ENCODE results near the gene TCF21. TPM values are rescaled to one million over a fixed set of nuclear protein-coding genes. Genes with fewer than 3 reads are reported as not detected.

Gene TCF21
- total RNA-seq, 1 donor from 2014 or later = not detected

DNA sequence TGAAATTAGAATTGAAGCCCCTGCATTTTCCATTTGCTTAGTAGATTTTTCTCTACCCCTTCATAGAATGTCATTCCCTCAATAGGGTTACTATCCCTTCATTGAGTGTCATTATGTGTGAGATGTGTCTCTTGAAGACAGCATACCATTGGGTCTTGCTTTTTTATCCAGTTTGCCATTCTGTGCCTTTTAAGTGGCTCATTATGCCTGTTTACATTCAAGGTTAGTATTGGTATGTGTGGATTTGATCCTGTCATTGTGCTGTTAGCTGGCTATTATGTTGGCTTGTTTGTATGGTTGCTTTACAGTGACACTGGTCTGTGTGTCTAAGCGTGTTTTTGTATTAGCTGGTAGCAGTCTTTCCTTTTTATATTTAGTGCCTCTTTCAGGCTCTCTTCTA, 25.7 kb upstream of the TCF21 start:
- Mint-ChIP-seq H3K4me1 (no peaks in the 10 kb centered on the region), H3K36me3 (ENCODE audit: low read depth) (peaks cover 13% of the 10 kb centered on the region), H3K27me3 (ENCODE audit: low read depth) (peaks cover 57% of the 10 kb centered on the region), H3K27ac (ENCODE audit: unreplicated experiment) (no peak overlapping the region), H3K4me3 (no peak overlapping the region), H3K9me3 (peaks cover 38% of the 10 kb centered on the region)
- no peak for DNase-seq (ENCODE audit: low read depth, low spot score)
- TF ChIP-seq, protein P1, sequence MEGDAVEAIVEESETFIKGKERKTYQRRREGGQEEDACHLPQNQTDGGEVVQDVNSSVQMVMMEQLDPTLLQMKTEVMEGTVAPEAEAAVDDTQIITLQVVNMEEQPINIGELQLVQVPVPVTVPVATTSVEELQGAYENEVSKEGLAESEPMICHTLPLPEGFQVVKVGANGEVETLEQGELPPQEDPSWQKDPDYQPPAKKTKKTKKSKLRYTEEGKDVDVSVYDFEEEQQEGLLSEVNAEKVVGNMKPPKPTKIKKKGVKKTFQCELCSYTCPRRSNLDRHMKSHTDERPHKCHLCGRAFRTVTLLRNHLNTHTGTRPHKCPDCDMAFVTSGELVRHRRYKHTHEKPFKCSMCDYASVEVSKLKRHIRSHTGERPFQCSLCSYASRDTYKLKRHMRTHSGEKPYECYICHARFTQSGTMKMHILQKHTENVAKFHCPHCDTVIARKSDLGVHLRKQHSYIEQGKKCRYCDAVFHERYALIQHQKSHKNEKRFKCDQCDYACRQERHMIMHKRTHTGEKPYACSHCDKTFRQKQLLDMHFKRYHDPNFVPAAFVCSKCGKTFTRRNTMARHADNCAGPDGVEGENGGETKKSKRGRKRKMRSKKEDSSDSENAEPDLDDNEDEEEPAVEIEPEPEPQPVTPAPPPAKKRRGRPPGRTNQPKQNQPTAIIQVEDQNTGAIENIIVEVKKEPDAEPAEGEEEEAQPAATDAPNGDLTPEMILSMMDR (conservative IDR thresholded peaks at IDR 0.05) = no peak

DNA sequence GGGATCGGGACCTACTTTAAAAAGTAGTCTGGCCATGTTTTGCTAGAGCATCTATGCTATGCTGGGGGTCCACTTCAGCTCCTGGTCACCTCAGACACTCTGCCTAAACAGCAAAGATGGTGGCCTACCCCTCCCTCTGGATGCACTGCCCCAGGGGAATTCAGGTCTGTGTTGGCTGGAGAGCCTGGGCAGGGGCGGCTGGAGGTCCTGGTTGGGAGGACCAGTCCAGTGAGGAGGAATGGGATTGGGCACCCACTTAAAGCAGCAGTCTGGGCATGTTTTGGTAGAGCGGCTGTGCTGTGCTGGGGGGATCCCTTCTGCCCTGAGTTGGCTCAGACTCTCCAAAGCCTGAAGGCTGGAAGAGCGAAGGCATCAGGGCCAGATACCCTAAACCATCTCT, 23.2 kb upstream of the TCF21 start:
- no peak overlapping the region for H3K4me3 Mint-ChIP-seq
- TF ChIP-seq, protein P1 (conservative IDR thresholded peaks at IDR 0.05) = no peak
- DNase-seq (ENCODE audit: low read depth, low spot score) = no peak
- H3K9me3 Mint-ChIP-seq = peaks cover 32% of the 10 kb centered on the region
- H3K4me1 Mint-ChIP-seq = no peaks in the 10 kb centered on the region
- H3K27me3 Mint-ChIP-seq (ENCODE audit: low read depth) = peaks cover 46% of the 10 kb centered on the region
- H3K27ac Mint-ChIP-seq (ENCODE audit: unreplicated experiment) = no peak overlapping the region
- H3K36me3 Mint-ChIP-seq (ENCODE audit: low read depth) = peaks cover 9% of the 10 kb centered on the region

DNA sequence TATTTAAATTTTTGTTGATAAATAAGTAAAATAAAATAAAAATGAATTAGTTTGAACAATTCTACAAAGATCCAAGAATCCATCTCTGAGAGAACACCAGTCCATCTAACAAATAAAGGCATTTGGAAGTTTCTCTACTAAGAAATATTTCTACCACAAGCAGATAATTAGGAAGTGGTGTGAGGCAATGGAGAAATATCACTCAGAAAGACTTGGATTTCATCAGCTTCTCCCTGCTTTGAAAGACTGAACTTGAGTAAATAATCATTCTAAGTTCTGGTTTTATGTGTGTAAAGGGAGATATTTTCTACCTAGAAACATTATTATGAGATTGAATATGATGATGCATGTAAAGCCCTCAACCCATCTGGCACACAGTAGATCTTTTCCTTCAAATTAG, 17.8 kb upstream of the TCF21 start:
- H3K4me1 Mint-ChIP-seq = no peaks in the 10 kb centered on the region
- H3K27me3 Mint-ChIP-seq (ENCODE audit: low read depth) = peaks cover 19% of the 10 kb centered on the region
- TF ChIP-seq, protein P1 (conservative IDR thresholded peaks at IDR 0.05) = no peak
- H3K4me3 Mint-ChIP-seq = no peak overlapping the region
- peaks cover 3% of the 10 kb centered on the region for H3K9me3 Mint-ChIP-seq
- H3K27ac Mint-ChIP-seq (ENCODE audit: unreplicated experiment) = no peak overlapping the region
- no peaks in the 10 kb centered on the region for H3K36me3 Mint-ChIP-seq (ENCODE audit: low read depth)
- DNase-seq (ENCODE audit: low read depth, low spot score) = no peak

DNA sequence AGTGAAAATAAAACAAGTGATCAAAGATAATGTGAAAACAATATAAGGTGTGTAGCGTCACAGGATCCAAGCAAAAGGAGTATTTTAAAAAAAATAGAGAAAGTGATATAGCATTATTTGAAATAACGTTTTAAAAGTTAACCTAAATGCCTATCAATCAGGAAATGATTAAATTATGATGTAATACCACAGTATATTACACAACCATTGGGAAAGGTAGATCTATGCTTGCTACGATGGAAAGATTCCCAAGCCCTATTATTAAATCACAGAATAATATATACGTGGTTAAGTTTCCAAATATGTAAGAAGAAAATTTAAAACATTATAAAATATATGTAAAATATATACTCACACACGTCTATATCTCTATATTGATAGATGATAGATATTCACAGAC, 15.4 kb upstream of the TCF21 start:
- DNase-seq (ENCODE audit: low read depth, low spot score) = no peak
- Mint-ChIP-seq H3K9me3 (peaks cover 3% of the 10 kb centered on the region), H3K27ac (ENCODE audit: unreplicated experiment) (no peak overlapping the region), H3K27me3 (ENCODE audit: low read depth) (peaks cover 23% of the 10 kb centered on the region), H3K4me3 (no peak overlapping the region), H3K4me1 (no peaks in the 10 kb centered on the region), H3K36me3 (ENCODE audit: low read depth) (no peaks in the 10 kb centered on the region)
- TF ChIP-seq, protein P1 (conservative IDR thresholded peaks at IDR 0.05) = no peak

DNA sequence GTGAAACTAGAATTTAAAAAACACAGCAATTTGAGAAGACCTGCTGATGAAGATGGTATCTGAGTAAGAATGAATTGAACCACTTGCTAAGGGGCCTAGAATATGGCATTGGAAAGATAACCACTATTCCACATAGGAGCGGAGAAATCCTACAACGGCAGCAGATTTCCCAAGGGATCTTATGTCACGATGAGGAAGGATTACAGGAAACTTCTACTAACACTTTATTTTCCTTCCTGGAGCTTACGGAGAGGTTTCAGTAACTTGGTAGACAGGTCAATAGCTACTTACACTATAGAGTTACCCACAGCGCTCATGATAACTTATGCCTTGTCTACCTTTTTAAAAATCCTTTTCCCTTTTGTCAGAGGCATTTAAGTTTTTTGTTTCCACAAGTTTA, 11.8 kb upstream of the TCF21 start:
- DNase-seq (ENCODE audit: low read depth, low spot score) = no peak
- Mint-ChIP-seq H3K9me3 (no peaks in the 10 kb centered on the region), H3K36me3 (ENCODE audit: low read depth) (no peaks in the 10 kb centered on the region), H3K4me1 (no peaks in the 10 kb centered on the region), H3K4me3 (no peak overlapping the region), H3K27ac (ENCODE audit: unreplicated experiment) (no peak overlapping the region), H3K27me3 (ENCODE audit: low read depth) (peaks cover 32% of the 10 kb centered on the region)
- TF ChIP-seq, protein P1 (conservative IDR thresholded peaks at IDR 0.05) = no peak

DNA sequence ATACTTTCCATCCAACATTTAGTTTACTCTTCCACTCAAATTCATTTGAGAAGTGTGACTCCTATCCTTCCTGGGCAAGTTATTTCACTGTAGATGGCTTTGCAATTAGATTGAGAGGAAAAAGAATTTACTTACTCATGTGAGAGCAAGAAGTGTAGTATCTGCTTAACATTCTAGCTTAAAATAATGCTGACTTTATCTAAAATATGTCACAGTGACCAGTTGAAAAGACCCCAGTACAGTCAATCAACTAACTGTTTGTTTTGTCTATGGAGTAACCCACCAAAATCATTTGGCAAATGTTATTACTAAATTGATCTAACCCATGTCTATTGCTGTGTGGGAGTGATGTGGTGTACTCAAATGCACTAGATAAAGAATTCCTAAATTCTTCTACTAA, 8.9 kb upstream of the TCF21 start:
- H3K9me3 Mint-ChIP-seq = no peaks in the 10 kb centered on the region

More for the DNA sequence above, 8.9 kb upstream of the TCF21 start:
- DNase-seq (ENCODE audit: low read depth, low spot score) = no peak
- peaks cover 56% of the 10 kb centered on the region for H3K27me3 Mint-ChIP-seq (ENCODE audit: low read depth)
- H3K4me3 Mint-ChIP-seq = no peak overlapping the region
- H3K36me3 Mint-ChIP-seq (ENCODE audit: low read depth) = no peaks in the 10 kb centered on the region
- TF ChIP-seq, protein P1 (conservative IDR thresholded peaks at IDR 0.05) = no peak
- H3K27ac Mint-ChIP-seq (ENCODE audit: unreplicated experiment) = no peak overlapping the region
- no peaks in the 10 kb centered on the region for H3K4me1 Mint-ChIP-seq

Measured in neural crest cell (in vitro differentiated cells).